Measurements from ENCODE around the gene ZSWIM4.

GRCh38 chr19:13756210-13756609 is 39.0 kb upstream of the ZSWIM4 start:
- TF ChIP-seq NFIC (IDR thresholded peaks at IDR 0.05; ENCODE audit: borderline replicate concordance) (no peak), CTCF (IDR thresholded peaks at IDR 0.05) (no peak)

Measured in SK-N-SH (cell line).